HS-27A (cell line): ENCODE measurements around the gene TFAM.

Experiments
- DNase-seq: peaks from one replicate; pipeline ENCODE4 v3.0.0-alpha.2; 2012; ENCODE audit warnings: low read depth, missing footprints

Gene TFAM

DNA sequence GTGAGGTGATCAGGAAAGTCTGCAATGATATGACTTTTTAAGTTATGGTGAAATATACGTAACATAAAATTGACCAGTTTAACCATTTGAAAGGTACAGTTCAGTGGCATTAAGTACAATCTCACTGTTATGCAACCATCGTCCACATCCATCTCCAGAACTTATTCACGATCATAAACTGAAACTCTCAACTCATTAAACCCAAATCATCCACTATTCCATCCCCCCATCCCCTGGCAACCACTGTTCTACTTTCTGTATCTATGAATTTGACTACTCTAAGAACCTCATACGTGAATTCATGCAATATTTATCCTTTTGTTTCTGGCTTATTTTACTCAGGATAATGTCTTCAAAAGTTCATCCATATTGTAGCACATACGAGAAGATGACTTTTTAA, 48.4 kb downstream of the TFAM start:
- no peak for DNase-seq

DNA sequence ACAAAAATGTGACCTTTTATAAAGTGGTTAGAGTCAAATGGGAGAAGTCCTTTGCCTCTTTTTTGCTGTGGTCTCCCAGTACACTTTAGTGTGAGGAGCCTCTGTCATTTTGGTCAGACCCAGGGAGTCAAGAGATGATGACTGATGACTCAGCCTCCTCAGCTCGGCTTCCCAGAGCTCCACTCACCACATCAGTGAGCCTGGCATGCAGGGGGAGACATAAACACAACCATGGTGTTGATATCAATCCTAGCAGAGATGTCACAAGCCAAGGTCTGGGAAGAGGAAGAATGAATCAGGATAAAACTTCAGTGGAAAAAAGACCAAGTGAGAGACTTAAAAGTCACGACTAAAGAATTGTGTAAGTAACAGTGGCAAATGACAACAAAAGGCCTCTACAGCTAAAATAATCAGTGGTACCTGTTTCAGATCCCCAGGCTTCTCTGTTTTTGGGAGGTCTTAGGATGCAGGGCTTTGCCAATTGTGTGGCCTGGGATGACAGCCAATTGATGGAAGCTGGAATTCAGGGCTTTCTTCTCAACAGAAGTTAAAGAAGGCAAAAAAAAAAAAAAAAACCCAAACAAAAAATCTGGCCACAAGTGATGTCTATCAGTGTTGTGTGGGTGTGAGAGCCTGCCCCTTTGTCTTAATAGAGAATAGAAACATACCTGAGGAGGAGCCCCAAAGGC, 50.2 kb downstream of the TFAM start:
- peak; percentile 87 for DNase-seq

DNA sequence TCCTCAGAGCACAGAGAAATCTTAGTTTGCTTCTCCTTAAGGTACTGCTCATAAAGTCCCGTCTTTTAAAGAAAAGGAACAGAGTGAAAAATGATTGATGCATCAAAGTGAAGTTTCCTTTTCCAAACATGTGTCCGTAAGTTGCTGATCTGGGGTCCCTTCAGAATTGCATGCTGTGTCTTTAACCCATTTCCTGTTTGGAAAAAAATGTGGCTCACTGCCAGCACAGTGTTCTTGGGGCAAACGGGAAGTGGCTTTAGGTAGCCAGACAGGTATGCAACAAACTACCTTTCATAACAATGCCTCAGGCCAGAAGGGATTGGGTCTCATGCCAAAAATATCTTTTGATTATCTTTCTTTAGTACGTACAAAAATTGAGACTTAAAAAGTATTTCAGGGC, 50.9 kb downstream of the TFAM start:
- no peak for DNase-seq

- no peak for DNase-seq
These were observed 53.2 kb downstream of the TFAM start for GRCh38 chr10:58438340-58438871.

DNA sequence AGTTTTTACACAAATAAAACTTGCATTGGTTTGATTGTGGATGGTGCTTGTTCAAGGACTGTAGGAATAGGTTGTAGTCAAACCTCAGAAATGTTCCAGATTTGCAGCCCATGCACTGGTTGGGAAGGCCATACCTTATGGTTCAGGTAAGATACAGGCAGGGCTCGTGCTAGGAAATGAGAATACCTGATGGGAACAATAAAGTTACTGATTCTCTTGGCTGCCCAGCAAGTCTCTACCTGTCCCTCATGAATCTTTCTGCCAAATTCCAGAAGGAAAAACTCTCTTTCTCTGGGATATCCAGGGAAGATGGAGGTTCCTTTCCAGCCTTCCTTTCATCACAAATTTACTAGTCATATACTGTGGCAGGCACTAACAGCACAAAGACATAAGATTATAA, 53.8 kb downstream of the TFAM start:
- no peak for DNase-seq

- DNase-seq = no peak
These were observed 54.6 kb downstream of the TFAM start for GRCh38 chr10:58439632-58440364.

DNA sequence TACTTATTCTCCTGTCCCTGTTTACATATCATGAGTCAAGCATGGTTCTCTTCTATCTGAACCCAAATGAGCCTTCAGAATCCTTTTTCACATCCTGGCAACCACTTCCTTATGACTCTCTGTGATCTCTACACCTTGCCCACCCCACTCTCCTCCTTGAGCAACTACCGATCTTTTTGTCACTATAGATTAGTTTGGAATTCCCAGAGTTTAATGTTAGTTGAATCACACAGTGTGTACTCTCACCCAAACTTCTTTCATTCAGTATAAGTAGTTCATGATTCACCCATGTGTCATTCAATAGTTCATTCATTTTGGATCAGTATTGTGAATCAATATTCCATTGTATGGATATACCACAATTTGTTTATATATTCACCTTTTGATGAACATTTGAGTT, 55.3 kb downstream of the TFAM start:
- DNase-seq = no peak

GRCh38 chr10:58444321-58444720, 59.1 kb downstream of the TFAM start:
- DNase-seq = no peak

GRCh38 chr10:58444876-58445275, 59.7 kb downstream of the TFAM start:
- DNase-seq = no peak

- DNase-seq = no peak
These were observed 63.1 kb downstream of the TFAM start for GRCh38 chr10:58448121-58448935.
